HEK293 (cell line): ENCODE results near the gene SMOC1.

Experiments used
- ZBTB8A ChIP-seq: fragments of 450-650 bp; formaldehyde crosslinking; IDR thresholded peaks from 2 replicates; pipeline ENCODE4 v1.5.1; 2016; ENCODE audit warnings: missing biosample characterization, missing genetic modification characterization
- ZNF510 ChIP-seq: fragments of 450-650 bp; formaldehyde crosslinking; IDR thresholded peaks from 2 replicates; pipeline ENCODE4 v1.5.1; 2018; ENCODE audit warnings: mild to moderate bottlenecking, missing genetic modification characterization, missing biosample characterization; ENCODE audit not compliant: insufficient replicate concordance
- TF ChIP-seq, protein P1 (sequence below): fragments of 450-650 bp; formaldehyde crosslinking; IDR thresholded peaks from 2 replicates; pipeline ENCODE4 v1.5.1; 2016; ENCODE audit warnings: missing biosample characterization, missing genetic modification characterization

DNA sequence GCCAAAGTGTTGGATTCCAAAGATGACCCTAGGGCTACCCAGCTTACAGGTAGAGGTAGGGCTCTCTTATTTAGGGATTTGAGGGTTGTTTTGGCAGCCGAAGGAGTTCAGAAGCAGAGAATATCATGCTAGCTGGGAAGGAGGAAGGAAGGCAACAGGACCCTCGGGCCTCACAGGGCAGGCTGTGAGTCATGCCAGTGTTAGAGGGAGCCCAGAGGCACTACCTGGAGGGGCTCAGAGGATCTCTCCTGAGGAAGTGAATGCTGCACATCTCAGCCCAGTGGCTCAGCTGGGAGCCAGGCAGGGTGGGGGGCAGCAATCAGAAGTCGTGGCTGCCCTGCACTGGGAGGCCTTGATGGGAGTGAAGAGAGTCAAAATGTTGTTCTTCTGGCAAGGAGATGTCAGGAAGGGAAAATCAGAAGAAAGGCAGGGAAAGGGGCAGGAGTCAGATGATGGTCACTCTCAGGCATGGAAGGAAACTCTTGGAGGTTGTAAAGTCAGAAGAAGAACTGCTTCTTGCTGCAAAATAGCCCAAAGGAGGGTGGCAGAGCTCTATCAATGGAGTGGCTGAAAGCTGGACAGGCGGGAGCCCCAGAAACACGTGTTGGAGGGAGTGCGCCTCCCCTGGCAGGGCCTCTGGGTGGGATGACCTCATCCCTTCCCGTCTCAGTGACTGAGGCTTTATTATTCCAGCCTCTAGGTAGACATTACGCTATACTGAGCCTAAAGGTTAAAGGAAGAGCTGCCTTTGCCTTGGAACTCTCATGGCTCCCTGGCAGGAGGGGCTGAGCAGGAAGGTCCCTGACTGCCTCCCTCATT is 141.3 kb downstream of the SMOC1 start:
- TF ChIP-seq ZBTB8A (tag by site-specific recombination) (no peak), ZNF510 (tag by site-specific recombination) (no peak)
- TF ChIP-seq, protein P1, sequence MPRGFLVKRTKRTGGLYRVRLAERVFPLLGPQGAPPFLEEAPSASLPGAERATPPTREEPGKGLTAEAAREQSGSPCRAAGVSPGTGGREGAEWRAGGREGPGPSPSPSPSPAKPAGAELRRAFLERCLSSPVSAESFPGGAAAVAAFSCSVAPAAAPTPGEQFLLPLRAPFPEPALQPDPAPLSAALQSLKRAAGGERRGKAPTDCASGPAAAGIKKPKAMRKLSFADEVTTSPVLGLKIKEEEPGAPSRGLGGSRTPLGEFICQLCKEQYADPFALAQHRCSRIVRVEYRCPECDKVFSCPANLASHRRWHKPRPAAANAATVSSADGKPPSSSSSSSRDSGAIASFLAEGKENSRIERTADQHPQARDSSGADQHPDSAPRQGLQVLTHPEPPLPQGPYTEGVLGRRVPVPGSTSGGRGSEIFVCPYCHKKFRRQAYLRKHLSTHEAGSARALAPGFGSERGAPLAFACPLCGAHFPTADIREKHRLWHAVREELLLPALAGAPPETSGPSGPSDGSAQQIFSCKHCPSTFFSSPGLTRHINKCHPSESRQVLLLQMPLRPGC (tag by site-specific recombination) = no peak
